GM19239 (cell line): ENCODE measurements around the gene INPP5D.

Experiments
- DNase-seq: peaks from one replicate; pipeline ENCODE4 v3.0.0; 2011; ENCODE audit warnings: low spot score; ENCODE audit not compliant: insufficient read length
- FAIRE-seq: peaks from 2 replicates; lab custom pipeline; 2011; peaks lifted over from hg19 to GRCh38; lab: Jason Lieb, UNC

INPP5D gene

GRCh38 chr2:233218836-233219235 is 158.7 kb downstream of the INPP5D start:
- no peak for FAIRE-seq
- no peak for DNase-seq

- FAIRE-seq, result no peak
- no peak for DNase-seq
Observed at GRCh38 chr2:233219848-233220247, 159.7 kb downstream of the INPP5D start.

DNA sequence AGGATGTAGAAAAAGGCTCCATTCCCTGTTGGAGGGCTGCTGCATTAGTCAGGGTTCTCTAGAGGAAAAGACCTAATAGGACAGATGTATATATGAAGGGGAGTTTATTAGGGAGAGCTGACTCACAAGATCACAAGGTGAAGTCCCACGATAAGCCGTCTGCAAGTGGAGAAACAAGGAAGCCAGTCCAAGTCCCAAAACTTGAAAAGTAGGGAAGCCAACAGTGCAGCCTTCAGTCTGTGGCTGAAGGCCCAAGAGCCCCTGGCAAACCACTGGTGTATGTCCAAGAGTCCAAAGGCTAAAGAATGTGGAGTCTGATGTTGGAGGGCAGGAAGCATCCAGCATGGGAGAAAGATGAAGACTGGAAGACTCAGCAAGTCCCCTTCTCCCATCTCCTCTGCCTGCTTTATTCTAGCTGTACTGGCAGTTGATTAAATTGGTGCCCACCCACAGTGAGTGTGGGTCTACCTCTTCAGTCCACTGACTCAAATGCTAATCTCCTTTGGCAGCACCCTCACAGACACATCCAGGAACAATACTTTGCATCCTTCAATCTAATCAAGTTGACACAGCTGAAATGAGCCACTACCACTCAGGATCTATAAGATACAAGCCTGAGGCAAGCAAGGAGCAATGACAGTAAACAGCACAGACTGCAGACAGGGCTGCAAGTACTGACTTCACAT is 161.4 kb downstream of the INPP5D start:
- no peak for DNase-seq
- FAIRE-seq, result no peak

GRCh38 chr2:233223059-233223894 is 163.1 kb downstream of the INPP5D start:
- FAIRE-seq, result peak; percentile 85

GRCh38 chr2:233225230-233226068 is 165.3 kb downstream of the INPP5D start:
- FAIRE-seq (peak; percentile 60), DNase-seq (no peak)

More at GRCh38 chr2:233223059-233223894, 163.1 kb downstream of the INPP5D start:
- DNase-seq, result no peak

DNA sequence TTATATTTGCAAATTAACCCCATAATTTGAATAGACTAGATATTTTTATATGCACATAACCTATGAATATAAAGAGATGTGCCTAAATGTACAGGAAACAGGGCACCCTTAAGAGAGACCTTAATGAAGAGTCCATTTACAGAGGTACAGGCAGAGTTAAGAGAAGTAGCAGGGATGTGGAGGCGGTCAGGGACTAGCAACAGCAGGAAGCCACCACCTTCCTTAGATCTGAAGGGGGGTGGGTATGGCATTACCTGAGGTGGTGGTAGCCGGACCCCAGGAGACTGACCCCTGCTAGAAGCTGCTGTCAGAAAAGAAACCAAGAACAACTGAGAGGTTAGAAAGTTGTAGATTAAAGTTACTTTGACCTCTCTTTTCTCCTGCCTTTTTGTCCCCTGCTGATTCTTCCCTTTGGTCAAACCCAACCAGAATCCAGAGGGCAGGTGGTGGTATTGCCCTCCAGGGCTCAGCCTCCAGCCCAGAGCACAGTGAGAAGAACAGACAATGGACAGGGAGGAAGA is 166.4 kb downstream of the INPP5D start:
- DNase-seq (no peak), FAIRE-seq (no peak)

GRCh38 chr2:233227346-233227978 is 167.3 kb downstream of the INPP5D start:
- FAIRE-seq (no peak), DNase-seq (no peak)

DNA sequence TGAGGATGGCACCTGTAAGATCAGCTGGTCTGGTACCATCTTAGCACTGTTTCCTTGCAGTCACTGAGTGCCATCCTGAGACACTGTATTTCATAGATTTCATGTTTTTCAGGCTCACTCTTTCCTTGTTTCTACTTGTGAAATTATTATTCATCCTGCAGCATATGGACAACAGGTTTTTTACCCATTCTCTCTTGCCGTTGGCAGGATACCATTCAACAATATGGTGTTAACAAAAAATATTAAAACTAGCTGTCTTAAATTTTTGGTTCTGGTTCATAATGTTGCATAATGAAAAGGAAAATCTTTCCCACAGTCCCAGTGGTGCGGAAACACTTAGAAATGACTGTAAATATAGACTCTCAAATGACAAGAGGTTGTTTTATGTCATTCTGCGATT is 168.2 kb downstream of the INPP5D start:
- no peak for DNase-seq
- FAIRE-seq, result no peak

DNA sequence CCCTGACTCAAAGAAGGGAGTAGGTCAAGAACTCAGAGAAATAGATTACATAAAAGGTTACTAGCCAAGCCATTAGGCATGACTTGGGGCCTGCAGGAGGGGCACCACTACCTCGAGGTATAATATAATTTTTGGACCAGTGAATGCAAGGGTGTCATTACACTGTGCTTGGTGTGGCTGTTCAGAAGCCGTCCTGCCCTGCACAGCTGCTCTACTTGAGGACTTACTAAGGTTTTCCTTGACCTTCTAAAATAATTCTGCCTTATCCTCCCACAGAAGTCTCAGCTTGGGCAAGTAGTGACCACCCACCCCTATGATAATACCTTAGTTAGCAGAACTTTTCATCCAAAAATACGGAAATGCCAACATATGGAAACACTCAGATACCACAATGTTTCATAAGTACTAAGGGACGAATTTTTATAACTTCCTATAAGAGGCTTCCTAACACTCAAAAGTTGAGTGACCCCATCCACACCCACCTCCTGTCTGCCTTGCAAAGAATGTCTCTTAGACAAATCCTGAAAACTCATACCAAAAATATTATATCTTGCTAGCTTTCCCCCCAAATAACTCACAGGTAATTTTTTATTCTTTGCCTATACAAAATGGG is 173.6 kb downstream of the INPP5D start:
- no peak for DNase-seq
- no peak for FAIRE-seq

DNA sequence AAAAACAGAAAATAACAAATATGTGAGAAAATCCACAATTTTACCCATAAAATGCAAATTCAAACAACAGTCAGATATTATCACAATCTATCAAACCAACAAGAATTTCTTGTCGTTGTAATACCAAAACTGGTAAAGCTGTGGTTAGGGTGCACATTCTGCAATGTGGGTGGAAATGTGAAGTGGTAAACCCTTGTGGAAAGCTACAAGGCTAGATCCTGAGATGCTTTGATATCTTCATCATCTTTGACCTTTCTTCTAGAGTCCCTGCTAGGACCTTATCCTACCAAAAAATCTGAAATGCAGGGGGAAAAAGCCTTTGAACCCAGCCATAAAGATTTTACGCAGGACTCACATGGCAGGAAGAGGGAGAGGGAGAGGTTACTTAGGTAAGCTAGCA is 174.1 kb downstream of the INPP5D start:
- no peak for DNase-seq
- FAIRE-seq, result no peak

DNA sequence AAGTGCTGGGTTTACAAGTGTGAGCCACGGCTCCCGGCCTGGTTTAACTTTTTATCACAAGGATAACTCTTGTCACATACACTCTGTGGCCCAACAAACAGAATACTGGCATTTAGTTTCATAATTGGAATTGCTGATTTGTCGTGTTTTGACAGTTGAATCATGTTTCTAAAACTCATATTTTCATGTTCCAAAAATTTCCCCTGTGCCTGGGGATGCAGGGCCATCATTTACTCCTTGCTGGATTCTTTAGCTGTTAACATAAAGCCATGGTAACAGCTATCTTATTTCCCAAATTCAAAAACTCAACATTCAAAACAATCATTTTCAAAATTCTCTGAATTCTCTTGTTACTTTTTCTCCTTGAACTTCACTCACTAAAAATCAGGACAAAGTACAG is 174.9 kb downstream of the INPP5D start:
- FAIRE-seq (no peak), DNase-seq (no peak)

- DNase-seq (no peak), FAIRE-seq (no peak)
Observed at GRCh38 chr2:233235977-233236376, 175.8 kb downstream of the INPP5D start.

- DNase-seq, result no peak
- no peak for FAIRE-seq
Observed at GRCh38 chr2:233236820-233237589, 176.9 kb downstream of the INPP5D start.

- peak; percentile 94 for FAIRE-seq
Observed at GRCh38 chr2:233240897-233241296, 180.8 kb downstream of the INPP5D start.

DNA sequence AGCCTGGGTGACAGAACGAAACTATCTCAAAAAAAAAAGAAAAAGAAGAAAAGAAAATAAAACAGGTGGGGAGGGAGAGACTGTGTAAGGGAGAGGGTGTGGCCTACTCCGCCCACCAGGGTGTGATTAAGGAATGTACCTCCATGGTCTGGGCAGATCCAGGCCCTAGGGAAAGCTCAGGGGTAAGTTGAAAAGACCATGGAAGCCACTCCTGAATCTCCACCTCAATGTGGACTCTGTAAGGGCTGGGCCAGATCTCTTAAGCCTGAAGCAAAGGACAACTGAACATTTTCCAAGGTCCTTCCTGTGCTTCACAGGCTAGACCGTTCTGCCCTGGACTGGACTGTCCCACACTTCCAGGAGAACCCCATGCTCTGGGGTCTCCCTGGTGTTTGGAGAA is 181.7 kb downstream of the INPP5D start:
- no peak for DNase-seq
- FAIRE-seq, result no peak

More at GRCh38 chr2:233240897-233241296, 180.8 kb downstream of the INPP5D start:
- DNase-seq, result peak; percentile 36

DNA sequence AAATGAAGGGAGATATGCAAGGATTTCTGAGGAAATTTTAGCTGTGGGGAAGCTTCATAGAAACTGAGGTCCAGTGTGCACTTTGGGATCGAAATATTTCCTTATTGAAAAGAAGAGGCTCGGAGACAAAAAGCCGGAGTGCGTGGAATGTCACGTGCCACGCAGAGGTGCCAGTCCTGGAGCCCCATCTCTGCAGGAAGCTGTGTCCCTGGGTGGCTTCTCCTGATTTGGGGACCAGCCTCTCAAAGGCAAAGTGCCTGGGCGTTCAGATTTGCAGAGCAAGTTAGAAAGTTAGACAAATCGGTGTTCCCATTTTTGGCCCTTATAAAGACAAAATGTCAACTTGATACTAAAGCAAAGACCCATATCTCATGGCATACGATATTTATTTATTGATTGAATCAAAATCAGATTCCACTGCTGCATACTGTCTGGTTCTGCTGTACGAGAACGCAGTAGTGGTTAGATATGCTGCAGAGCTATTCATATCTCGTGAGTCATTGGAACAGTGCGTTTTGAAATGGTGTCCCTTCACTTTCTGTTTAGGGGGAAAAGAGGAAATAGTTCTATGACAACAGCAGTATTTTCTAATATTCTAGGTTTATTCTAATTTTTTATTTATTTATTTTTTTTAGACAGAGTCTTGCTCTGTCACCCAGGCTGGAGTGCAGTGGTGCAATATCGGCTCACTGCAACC is 182.2 kb downstream of the INPP5D start:
- no peak for DNase-seq

GRCh38 chr2:233243348-233243747 is 183.2 kb downstream of the INPP5D start:
- FAIRE-seq, result no peak
- no peak for DNase-seq

More for the DNA sequence above, 182.2 kb downstream of the INPP5D start:
- FAIRE-seq, result peak; percentile 69

DNA sequence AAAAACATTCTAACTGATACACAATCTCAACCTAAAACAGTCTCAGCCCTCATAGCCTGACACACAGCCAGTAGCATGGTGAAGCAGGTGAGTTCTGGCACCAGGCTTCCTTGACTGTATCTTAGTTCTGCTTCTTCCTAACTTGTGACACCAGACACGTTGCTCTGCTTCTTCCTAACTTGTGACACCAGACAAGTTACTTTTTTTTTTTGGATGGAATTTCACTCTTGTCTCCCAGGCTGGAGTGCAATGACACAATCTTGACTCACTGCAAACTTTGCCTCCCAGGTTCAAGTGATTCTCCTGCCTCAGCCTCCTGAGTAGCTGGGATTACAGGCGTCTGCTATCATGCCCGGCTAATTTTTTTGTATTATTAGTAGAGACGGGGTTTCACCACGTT is 184.7 kb downstream of the INPP5D start:
- DNase-seq (no peak), FAIRE-seq (no peak)
